Putamen (tissue), 1 donor: ENCODE results near the gene PRG3.

Experiments
- DNase-seq: peaks from one replicate; pipeline ENCODE4 v3.0.0-alpha.2; 2016; ENCODE audit warnings: low spot score

PRG3 gene

GRCh38 chr11:57380975-57381374 is at the start of gene PRG3:
PRG3 (minus strand) TSS chr11:57381150; CDS start chr11:57380708, 442 bp downstream.
- no peak for DNase-seq

- DNase-seq: no peak
Measured at GRCh38 chr11:57429946-57430345, 49.0 kb upstream of the PRG3 start.

GRCh38 chr11:57428643-57429042 is 47.7 kb upstream of the PRG3 start:
- DNase-seq: no peak

GRCh38 chr11:57427727-57428082 is 46.8 kb upstream of the PRG3 start:
- peak; percentile 64 for DNase-seq

- peak; percentile 27 for DNase-seq
Measured at GRCh38 chr11:57426929-57427726, 46.2 kb upstream of the PRG3 start, which contains the start of gene SLC43A3. SLC43A3 (minus strand) TSS chr11:57427121; CDS start chr11:57426172, 949 bp downstream.

GRCh38 chr11:57426439-57426928 is 45.5 kb upstream of the PRG3 start:
- DNase-seq: no peak

- DNase-seq: no peak
Measured at GRCh38 chr11:57425565-57426438, 44.9 kb upstream of the PRG3 start.

- DNase-seq: peak; percentile 15
Measured at GRCh38 chr11:57424792-57425564, 44.0 kb upstream of the PRG3 start.

GRCh38 chr11:57424137-57424791 is 43.3 kb upstream of the PRG3 start:
- DNase-seq: no peak

GRCh38 chr11:57422669-57423068 is 41.7 kb upstream of the PRG3 start:
- no peak for DNase-seq

GRCh38 chr11:57421805-57422204 is 40.9 kb upstream of the PRG3 start:
- DNase-seq: no peak

GRCh38 chr11:57421066-57421465 is 40.1 kb upstream of the PRG3 start:
- no peak for DNase-seq

- no peak for DNase-seq
Measured at GRCh38 chr11:57419146-57419545, 38.2 kb upstream of the PRG3 start.

- DNase-seq: no peak
Measured at GRCh38 chr11:57418131-57418530, 37.2 kb upstream of the PRG3 start.

- DNase-seq: no peak
Measured at GRCh38 chr11:57417056-57417455, 36.1 kb upstream of the PRG3 start.

- no peak for DNase-seq
Measured at GRCh38 chr11:57416436-57416835, 35.5 kb upstream of the PRG3 start.

GRCh38 chr11:57414612-57415212 is 33.8 kb upstream of the PRG3 start:
- no peak for DNase-seq

GRCh38 chr11:57413681-57414080 is 32.7 kb upstream of the PRG3 start:
- DNase-seq: no peak

- no peak for DNase-seq
Measured at GRCh38 chr11:57410287-57410686, 29.3 kb upstream of the PRG3 start.

GRCh38 chr11:57409321-57410100 is 28.6 kb upstream of the PRG3 start:
- DNase-seq: no peak
